Transverse colon (tissue), 4 donors: ENCODE results near the gene ALDH3B2.
"Not testable (repeated sequence)": the region's sequence is repeated elsewhere in the genome, so short reads cannot be mapped to it uniquely, and the experiment has no call there.

Experiments
- CTCF ChIP-seq, 5 experiments: fragments of 200-600 bp in 3 of 5; fragments of 450-650 bp in 2 of 5; sonication (generic) in 3 of 5; IDR thresholded peaks; 1 replicate in 2 of 5; 2 replicates in 3 of 5; pipeline ENCODE4 v1.5.1; 2016 to 2017; ENCODE audit warnings: antibody characterized with exemption in 5 of 5, inconsistent platforms in 3 of 5, mild to moderate bottlenecking in 2 of 5, moderate library complexity in 1 of 5
- EP300 ChIP-seq: sonication (generic); formaldehyde crosslinking; IDR thresholded peaks from one replicate; pipeline ENCODE4 v1.6.1; 2017; ENCODE audit warnings: antibody characterized with exemption, low read depth
- POLR2A ChIP-seq: fragments of 450-650 bp; IDR thresholded peaks from one replicate; pipeline ENCODE4 v1.6.1; 2016; ENCODE audit warnings: antibody characterized with exemption, mild to moderate bottlenecking, moderate library complexity
- POLR2AphosphoS5 ChIP-seq, 3 donors: sonication (generic); formaldehyde crosslinking; IDR thresholded peaks; one replicate each; pipeline ENCODE4 v1.6.1; 2016; ENCODE audit warnings: antibody characterized with exemption in 3 of 3

- TF ChIP-seq CTCF (IDR thresholded peaks at IDR 0.05); EP300; POLR2A; POLR2AphosphoS5 (IDR thresholded peaks at IDR 0.05): not testable (repeated sequence)
Measured at GRCh38 chr11:67660752-67661151, 13.7 kb downstream of the ALDH3B2 start.
